GM18868 (cell line): Measurements from ENCODE around the gene MORF4L2.
"Not testable (repeated sequence)": the region's sequence is repeated elsewhere in the genome, so short reads cannot be mapped to it uniquely, and the experiment has no call there.

ENCODE experiments used
- ATAC-seq: cut with Tn5 transposase; IDR thresholded peaks from one replicate; pipeline ENCODE4 v1.9.1; 2021; ENCODE audit warnings: mild to moderate bottlenecking, moderate library complexity; ENCODE audit not compliant: unreplicated experiment

MORF4L2 gene

DNA sequence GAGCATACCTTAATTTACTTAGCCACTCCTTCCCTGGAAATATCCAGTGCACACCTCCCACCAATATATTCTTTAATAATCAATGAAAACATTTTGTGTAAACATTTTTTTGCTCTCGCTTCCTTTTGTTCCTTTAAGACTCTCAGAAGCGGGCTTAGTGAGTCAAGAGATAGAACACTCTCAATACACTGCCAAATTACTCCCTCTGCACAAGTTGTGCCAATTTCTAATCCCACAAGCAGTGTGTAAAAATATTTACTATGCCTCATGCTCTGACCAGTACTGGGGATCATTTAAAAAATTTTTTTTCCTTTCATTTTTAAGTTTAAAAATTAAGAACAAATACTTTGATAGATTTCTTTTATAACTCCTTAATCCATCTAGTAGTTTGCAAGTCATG, 5.1 kb downstream of the MORF4L2 start:
- no peak for ATAC-seq

DNA sequence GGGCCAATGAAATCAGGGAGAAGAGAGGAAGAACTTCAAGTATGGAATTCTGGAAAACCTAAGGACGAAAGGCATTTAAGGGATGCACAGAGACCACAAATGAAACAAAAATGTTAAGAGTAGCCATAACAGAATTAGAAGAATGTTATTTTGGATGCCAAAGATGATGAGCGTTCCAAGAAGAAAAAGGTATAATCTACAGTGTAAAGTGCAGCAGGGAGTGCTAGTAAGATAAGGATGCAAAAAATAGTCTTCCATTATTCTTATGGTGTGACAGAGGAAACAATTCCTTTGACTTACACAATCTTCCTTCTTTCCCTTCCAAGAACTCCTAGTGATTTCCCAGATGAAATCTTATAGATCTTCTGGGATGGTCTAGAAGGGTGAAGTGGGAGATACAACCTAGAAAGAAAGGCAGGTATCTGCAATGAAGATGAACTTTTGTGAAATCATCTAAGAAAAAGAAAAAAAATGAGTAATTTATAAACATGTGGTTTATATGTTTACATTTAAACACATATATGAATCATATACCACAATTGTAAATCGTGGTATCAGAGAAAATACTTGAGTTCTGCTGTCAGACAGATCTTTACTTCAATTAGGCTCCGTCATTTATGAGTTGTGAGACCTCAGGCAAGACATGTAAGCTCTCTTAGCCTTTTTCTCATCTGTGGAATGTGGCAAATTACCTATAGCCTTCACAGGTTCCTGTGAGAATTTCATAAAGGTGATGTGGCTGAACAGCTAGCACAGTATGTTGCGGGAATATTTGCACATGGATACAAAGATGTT, 8.1 kb downstream of the MORF4L2 start:
- no peak for ATAC-seq

DNA sequence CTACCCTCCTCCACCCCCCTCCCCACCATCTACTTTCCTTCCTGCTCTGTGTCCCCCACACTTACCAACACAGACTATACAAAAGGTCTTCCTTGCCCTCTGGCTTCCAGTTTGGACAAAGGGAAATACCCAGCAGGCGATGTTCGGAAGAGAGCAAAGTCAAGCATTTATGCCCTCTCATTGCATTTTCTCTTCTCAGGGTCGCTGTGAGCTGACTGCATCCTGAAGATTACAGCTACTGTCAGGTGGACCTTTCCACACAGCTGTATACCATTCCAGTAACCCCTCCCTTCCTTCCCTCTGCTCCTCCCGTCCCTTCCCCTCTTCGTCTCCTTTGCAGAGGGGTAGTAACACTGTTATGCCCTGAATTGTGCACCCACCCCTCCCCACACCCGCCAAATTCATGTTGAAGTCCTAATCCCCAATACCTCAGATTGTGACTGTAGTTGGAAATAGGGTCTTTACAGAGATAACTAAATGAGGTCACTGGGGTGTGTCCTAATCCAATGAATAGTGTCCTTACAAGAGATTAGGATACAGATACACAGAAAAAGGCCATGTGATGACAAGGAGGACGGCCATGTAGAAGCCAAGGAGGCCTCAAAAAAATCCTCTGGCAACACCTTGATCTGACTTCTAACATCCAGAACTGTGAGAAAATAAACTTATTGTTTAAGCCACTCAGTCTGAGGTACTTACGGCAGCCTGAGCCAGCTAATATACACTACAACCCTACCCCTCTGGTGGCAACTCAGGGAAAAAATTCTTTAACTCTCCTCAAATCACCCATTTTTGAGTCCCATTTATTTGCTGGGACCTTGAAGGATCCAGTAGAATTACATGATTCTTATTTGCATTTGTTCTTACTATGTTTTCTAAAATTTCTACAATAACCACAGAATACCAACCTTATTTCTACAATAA, 11.7 kb downstream of the MORF4L2 start:
- no peak for ATAC-seq

DNA sequence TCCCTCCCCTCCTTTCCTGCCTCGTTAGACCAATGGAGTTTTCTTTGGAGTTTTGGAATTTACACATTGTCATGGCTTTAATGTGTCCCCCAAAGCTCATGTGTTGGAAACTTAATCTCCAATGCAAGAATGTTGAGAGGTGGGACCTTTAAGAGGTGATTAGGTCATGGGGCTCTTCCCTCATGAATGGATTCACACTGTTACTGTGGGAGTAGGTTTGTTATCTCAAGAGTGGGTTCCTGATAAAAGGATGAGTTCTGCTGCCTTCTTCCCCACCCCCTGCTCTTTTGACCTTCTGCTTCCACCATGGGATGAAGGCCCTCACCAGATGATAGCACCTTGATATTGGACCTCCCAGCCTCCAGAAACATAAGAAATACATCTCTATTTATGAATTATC, 16.8 kb downstream of the MORF4L2 start:
- ATAC-seq = no peak

DNA sequence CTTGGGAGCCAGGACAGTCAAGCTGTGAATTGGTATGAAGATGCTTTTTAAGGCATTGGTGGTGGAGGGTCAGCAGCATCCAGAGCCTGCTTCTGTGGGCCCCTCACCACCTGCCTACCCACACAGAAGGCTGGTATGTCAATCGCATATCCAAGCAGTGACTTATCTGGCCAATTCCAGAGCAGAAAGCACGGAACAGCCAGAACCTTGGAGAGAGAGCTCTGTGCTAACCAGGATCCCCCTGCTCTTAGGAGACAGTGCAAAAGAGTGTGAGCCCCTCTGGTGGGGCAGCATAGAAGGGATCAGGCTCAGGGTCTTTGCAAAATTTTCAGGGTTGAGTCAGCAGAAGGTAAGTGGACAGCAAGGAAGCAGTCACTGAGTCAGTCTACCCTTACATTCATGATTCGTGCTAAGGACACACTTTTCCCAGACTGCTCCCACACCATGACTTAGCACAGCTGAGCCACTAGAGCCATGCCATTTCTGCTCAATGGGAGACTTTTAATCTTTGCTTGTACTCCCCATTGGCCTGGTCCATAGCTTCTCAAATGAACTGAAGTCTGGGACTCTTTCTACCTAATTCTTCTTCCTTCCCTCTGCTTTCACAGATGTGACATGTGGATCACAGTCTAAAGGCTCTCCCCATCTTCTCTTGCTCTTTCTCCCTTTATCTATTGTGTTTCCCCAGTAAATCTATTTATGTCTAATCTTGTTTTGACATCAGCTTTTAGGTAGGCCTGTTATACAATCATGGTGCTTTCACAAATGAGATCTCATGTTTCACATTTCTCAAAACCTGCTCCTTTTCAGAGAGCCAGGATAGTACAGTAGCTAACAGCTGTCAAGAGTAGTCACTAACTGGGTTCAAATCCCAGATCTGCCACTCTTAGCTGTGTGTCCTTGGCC, 20.0 kb downstream of the MORF4L2 start:
- ATAC-seq = no peak

DNA sequence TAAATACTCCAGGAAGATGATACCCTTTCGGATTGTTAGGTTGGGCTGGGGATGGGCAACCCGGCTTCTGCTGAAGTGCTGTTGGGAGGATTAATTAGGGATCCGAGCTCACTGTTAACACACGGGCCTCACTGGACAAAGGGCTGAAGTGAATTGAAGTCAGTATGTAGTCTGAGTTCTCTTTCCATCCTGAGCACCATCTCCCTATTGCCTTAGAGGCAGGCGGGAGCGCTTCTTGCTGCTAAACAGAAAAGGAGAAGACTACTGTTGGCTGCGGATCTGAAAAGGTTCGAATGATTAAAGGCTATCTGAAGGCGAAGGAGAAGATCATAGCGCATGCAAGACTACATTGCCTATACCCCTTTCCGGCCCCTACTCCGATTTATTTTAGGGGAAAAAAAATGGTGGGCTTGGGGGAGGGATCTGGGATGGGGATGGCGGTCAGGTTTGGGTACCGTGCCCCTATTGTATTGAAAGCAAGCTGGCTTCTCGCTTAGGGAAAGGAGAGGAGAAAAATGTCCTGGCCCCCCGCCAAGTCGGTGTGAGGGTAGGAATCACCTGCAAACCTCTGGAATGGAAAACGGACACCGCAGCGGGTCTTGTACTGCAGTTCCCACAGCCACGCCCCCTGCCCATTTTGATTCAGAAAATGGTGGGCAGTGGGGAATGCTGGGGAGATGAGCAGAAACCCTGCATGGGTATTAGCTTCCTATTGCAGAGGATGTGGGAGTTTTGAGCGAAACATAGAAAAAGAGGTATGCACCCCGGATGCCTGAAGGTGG, 22.3 kb downstream of the MORF4L2 start:
- no peak for ATAC-seq

DNA sequence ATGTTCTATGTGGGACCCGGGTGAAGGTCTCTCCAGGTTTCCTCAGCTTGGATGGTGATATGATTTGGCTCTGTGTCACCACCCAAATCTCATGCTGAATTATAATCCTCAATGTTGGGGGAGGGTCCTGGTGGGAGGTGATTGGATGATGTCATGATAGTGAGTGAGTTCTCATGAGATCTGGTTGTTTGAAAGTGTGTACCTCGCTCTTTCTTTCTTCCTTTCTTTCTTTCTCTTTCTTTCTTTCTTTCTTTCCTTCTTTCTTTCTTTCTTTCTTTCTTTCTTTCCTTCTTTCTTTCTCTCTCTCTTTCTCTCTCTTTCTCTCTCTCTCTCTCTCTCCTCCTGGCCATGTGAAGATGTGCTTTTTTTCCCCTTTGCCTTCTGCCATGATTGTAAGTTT, 27.0 kb downstream of the MORF4L2 start:
- not testable (repeated sequence) for ATAC-seq

DNA sequence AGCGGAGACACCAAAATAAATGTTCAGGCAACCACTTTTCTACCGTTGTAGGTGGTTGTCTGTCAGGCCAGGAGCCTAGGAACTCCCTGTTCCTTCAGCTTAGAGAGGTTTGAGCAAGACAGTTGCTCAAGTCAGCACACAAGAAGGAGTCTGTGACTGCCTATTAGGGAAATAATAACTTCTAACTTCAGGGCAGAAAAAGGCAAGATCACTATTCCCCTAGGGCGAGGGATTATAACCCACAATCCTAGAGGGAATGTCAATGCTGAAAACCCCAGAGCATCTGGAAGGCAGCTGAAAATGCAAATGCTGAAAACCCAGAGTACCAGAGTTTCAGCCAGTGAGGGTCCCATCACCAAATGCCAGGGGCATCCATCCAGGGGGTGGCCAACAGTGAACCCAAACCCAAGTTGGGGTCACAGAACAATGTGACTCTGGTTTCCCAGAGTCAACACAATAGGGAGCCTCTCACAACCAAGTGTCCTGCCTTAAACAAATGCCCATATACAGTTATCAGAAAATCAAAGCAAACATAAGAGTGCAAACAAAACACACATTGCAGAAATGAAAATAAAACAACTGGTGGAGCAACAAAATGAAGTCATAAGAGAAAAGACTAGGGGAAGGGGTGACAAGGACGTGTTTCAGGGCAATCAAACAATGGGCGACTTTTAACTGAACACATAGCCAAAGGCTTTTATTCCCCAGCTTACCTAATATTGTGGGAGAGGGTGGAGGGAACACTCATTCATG, 27.6 kb downstream of the MORF4L2 start:
- no peak for ATAC-seq

DNA sequence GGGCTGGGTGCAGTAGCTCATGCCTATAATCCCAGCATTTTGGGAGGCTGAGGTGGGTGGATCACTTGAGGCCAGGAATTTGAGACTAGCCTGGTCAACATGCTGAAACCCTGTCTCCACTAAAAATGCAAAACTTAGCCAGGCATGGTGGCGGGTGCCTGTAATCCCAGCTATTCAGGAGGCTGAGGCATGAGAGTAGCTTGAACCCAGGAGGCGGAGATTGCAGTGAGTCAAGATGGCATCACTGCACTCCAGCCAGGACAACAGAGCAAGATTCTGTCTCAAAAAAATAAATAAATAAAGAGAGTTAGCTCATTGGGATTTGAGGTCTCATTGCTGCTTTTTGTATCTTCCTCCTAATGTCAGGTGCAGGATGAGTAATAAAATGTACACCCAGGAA, 29.4 kb downstream of the MORF4L2 start:
- not testable (repeated sequence) for ATAC-seq

DNA sequence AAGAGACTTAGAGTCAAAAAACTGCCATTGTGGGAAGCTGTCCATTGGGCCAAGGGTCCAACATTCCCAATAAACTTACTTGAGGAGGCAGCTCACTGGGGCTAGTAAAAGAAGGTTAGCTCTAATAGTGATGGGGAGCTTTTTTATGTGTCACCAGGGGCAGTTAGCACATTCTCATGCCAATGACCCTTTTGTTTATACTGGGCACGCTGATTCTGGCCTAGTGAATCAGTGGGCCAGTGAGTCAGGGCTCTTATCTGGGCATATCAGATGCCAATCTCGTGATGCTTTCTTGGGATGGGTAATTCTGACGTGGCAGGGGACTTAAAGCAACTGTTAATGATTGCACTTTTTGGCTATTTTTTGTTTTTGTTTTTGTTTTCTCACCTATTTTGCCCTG, 29.9 kb downstream of the MORF4L2 start:
- ATAC-seq = no peak

DNA sequence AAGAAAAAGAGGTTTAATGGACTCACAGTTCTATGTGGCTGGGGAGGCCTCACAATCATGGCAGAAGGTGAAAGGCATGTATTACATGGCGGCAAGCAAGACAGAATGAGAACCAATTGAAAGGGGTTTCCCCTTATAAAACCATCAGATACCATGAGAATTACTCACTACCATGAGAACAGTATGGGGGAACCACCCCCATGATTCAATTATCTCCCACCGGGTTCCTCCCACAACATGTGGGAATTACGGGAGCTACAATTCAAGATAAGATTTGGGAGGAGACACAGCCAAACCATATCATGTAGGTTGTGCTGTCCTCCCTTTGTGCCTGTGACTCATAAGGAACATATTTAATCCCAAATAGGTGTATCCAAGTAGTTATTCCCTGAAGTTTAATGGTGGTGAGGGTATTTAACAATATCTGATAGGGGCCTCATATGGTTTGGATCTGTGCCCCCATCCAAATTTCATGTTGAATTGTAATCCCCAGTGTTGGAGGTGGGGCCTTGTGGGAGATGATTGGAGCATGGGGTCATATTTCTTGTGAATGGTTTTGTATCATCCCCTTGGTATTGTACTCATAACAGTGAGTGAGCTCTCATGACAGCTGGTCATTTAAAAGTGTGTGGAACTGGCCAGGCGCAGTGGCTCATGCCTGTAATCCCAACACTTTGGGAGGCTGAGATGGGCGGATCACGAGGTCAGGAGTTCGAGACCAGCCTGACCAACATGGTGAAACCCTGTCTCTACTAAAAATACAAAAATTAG, 31.1 kb downstream of the MORF4L2 start:
- ATAC-seq = not testable (repeated sequence)

DNA sequence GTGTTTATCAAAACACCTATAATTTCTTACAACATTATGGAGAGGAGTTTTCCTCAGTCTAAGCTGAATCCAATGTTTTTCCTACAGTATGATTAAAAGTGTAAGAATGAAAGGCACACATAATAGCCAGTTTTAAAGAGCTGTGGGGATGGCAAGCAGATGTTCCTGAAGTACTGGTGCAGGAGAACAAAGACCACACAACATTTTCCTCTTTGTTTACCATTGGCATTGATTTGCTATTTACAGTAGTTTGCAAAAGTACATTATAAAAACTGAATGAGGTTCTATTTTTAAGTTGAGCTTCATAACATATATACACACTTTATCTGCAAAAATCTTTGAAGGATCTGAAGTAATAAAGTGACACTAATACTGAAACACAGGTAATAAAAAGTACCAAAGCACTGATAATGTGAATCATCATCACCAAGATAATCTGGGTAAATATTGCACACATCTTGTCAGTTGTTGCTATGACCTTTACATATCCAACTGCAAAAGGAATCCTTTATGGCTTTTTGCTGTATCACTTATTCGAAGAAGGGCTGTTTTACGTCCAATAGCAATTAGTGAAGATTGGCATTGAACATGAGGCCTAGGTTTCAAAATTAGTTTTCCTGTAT, 35.2 kb downstream of the MORF4L2 start:
- no peak for ATAC-seq

DNA sequence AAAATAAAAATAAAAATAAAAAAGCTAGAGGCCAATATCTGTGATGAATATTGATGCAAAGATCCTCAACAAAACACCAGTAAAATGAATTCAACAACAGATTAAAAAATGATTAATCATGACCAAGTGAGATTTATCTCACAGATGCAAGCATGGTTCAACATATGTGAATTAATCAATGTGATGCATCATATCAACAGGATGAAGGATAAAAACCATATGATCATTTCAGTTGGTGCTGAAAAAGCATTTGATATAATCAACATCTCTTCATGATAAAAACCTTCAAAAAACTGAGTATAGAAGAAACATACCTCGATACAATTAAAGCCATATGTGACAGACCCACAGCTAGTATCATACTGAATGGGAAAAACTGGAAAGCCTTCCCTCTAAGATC, 38.9 kb downstream of the MORF4L2 start:
- ATAC-seq = no peak

DNA sequence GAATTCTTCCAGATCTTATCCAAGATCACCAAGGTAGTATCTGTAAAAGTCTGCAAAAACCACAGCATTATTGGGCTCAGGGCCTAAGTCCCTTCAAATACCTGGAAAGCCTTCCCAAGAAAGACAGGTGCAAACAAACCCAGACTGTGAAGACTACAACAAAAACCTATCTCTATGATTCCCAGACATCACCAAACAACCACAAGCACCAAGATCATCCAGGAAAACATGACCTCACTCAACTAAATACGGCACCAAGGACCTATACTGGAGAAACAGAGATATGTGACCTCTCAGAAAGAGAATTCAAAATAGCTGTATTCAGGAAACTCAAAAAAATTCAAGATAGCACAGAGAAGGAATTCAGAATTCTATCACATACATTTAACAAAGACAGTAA, 42.4 kb downstream of the MORF4L2 start:
- no peak for ATAC-seq

DNA sequence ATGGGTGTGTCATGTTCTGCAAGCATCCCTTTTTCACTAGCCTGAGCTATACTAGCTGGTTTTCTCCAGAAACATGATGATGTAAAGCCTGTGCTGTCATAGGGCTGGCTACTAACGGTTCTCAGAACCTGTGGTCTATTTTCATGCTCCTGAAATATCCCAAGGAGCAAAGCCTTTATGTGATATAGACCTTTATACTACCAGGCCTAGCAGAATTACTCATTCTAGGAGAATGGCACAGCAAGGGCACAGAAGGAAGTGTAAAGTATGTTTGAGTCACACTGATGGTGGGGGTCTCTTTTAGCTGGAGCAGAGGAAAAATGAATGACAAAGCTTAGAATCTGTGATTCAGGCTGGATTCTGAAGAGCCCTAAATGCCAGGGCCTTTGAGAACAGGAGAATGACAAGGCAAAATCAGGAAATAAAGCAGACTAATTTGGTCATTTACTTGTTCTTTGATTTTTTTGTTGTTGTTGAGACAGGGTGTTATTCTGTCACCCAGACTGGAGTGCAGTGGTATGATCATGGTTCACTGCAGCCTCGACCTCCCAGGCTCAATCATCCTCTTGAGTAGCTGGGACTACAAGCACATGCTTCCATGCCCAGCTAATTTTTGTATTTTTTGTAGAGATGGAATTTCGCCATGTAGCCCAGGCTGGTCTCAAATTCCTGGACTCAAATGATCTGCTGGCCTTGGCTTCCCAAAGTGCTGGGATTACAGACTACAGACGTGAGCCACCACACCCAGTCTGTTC, 45.9 kb downstream of the MORF4L2 start:
- no peak for ATAC-seq

DNA sequence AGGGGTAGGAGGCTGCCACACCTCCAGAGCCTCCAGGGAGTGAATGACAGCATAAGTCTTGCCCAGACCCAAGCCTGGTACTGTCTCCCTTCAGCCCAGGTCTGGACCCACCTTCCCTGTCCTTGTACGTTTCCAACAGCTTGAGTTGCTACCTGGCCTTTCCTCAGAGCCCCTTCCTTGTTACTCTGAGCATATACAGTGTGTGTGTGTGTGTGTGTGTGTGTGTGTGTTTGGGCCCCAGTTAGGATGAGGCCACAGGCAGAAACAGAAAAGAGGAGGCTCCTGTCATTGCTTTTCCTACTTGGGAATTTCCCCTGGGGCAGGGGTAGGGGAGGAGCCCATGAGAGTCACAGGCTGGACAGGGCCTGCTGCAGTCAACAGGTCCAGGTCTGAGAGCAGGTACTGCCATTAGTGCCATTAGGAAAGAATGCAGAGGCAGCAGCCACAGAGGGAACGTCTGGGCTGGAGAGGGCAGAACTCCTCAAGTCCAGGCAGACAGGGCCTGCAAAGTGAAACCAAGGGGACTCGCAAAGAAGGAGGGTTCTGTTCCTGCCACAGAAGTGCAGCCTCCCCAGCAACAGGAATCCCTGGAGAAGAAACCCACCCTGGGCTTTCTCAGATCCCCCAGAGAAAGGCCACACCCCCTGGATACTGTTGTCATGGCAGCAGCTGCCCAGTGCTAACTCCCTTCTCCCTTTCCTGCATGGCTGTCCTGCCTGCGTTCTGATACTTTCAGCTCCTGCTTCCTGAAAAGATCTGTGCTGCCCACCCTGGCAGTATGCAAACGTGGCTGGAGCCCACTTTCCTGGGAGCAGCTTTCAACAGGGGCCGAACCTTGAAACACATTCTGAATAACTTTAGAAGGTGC, 47.8 kb downstream of the MORF4L2 start:
- not testable (repeated sequence) for ATAC-seq
